SKM-1 treated with dmso at 0.1 percent for 144 hours (cell line): ENCODE data around the gene USP15.
A peak's percentile ranks its signal among the peaks of the same experiment; 100 is the strongest.
"Not testable (repeated sequence)": the region's sequence is repeated elsewhere in the genome, so short reads cannot be mapped to it uniquely, and the experiment has no call there.

ENCODE experiments used
- DNase-seq: peaks from one replicate; lab custom pipeline; 2025; ENCODE audit not compliant: unreplicated experiment; lab: John Stamatoyannopoulos, UW

Gene USP15

GRCh38 chr12:62438098-62438692 is 178.0 kb downstream of the USP15 start:
- peak; percentile 4 for DNase-seq

- no peak for DNase-seq
Measured at GRCh38 chr12:62446754-62447452, 186.7 kb downstream of the USP15 start.

- DNase-seq = no peak
Measured at GRCh38 chr12:62448436-62448835, 188.2 kb downstream of the USP15 start.

DNA sequence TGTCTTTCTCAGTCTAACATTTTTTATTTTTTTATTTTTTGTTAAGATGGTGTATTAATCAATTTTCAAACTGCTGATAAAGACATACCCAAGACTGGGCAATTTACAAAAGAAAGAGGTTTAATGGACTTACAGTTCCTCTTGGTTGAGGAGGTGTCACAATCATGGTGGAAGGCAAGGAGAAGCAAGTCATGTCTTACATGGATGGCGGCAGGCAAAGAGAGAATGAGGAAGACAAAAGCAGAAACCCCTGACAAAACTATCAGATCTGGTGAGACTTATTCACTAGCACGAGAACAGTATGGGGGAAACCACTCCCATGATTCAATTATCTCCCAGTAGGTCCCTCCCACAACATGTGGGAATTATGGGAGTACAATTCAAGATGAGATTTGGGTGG is 195.2 kb downstream of the USP15 start:
- not testable (repeated sequence) for DNase-seq

- no peak for DNase-seq
Measured at GRCh38 chr12:62458626-62459025, 198.4 kb downstream of the USP15 start.

GRCh38 chr12:62459976-62460375 is 199.8 kb downstream of the USP15 start:
- DNase-seq = no peak

DNA sequence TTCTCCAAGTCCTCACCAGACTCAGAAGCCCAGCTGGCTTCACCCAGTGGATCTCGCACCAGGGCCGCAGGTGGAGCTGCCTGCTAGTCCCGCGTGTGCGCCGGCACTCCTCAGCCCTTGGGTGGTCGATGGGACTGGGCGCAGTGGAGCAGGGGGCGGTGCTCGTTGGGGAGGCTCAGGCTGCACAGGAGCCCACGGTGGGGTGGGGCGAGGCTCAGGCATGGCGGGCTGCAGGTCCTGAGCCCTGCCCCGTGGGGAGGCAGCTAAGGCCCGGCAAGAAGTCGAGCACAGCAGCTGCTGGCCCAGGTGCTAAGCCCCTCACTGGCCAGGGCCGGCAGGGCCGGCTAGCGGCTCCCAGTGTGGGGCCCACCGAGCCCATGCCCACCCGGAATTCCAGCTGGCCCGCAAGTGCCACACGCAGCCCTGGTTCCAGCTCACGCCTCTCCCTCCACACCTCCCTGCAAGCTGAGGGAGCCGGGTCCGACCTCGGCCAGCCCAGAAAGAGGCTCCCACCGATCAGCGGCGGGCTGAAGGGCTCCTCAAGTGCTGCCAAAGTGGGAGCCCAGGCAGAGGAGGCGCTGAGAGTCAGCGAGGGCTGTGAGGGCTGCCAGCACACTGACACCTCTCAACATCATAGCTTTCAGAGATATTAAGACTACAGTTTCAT is 201.1 kb downstream of the USP15 start:
- not testable (repeated sequence) for DNase-seq

- not testable (repeated sequence) for DNase-seq
Measured at GRCh38 chr12:62463252-62463651, 203.0 kb downstream of the USP15 start.
